NCI-H2029 treated with DMSO at 0.1 percent for 48 hours (cell line): ENCODE measurements around the gene IQCM.
A peak's percentile ranks its signal among the peaks of the same experiment; 100 is the strongest.

Experiments
- DNase-seq: peaks from one replicate; lab custom pipeline; 2025; lab: John Stamatoyannopoulos, UW

The IQCM gene

DNA sequence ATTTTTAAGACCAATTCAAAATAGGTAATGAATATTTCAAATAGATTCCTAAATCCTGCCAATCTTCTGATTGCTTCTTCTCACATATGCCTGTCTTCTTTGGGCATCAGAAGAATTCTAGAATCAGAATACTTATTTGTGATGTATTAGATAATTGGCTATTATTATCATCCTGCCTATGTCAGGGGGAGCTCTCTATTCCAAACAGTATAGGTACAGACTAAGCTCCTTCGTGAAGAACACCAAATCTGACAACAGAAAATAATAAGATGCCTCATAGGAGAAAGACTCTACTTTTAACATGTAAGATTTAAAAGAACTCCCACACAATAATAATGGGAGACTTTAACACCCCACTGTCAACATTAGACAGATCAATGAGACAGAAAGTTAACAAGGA is at the start of gene IQCM:
IQCM (minus strand) TSS at position 101 of the 400 bp plus-strand sequence. CDS start 73,152 bp downstream, outside the sequence.
- no peak for DNase-seq

DNA sequence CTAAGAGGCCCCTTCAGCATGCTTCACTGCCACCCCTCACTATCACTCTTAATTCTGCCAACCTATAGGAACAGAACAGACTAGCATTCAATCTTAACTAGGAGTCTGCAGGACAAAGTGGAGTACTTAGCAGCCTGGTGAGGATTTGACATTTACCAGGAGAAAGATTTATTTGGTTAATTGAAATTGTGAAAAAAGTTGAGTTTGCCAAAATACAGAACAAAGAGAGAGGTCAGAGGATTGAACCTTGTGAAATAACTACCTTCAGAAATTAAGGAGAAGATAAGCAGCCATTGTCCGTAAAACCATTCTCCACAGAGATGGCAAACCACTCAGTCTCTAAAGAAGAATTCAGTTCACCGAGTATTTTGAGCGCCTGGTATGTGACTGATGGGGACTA is 41.8 kb upstream of the IQCM start:
- DNase-seq: no peak

- DNase-seq: peak; percentile 91
These were observed 30.1 kb upstream of the IQCM start for GRCh38 chr4:149845743-149846142.

DNA sequence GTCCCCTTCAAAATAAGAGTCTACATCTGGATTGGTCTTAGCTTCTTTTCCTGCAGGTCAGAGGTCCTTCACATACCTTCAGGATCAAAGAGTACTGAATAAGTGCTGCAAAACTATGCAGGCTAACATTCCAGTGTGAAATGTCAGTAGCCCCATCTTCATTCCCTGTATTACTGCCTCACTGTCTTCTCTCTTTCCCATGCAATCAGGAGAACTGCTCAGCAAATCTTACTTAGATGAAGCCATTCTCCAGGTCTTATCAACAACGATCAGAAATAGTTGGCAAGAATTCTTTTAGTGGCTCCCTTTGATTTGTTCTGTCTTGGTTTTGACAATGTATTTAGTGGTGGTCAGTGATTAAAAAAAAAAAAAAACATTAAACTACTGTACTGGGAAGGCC is 26.0 kb upstream of the IQCM start:
- no peak for DNase-seq

GRCh38 chr4:149838036-149838435 is 22.4 kb upstream of the IQCM start:
- no peak for DNase-seq

DNA sequence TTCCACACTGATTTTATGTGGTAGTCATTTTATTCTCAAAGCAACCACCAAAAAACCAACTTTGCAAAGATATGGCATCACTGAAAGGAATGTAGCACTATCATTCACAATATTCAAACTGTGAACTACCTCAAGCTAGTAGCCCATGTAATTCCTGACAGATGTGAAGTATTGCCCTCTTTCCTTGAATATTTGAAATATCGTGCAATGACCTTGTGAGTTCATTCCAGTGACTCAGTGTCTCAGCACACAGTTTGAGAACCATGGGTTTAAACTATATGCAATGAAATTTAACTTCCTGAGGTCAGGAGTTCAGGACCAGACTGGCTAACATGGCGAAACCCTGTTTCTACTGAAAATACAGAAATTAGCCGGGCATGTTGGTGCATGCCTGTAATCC is 20.9 kb upstream of the IQCM start:
- no peak for DNase-seq

GRCh38 chr4:149835280-149835679 is 19.6 kb upstream of the IQCM start:
- DNase-seq: no peak

- no peak for DNase-seq
These were observed 16.1 kb upstream of the IQCM start for GRCh38 chr4:149831656-149832208.

- no peak for DNase-seq
These were observed 15.2 kb upstream of the IQCM start for GRCh38 chr4:149830823-149831222.

DNA sequence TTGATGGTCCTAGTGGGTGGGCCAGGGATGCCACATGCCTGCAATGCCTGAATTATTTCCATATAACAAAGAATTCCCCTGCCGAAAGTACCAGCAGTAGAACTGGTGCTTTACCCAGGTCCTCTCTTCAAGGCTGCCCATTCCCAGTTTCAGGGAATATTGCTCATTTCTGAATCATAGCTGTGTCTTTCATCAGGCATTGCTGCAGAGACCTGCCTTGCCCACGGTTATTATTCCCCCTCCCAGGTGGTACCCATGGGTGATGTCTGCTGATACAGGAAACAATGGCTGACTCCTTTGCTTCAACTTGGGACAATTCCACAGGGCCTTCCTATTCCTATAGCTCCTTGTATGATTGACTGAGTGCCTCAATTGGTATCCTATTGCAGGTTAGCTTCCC is 9.7 kb upstream of the IQCM start:
- no peak for DNase-seq

GRCh38 chr4:149823769-149824221 is 8.2 kb upstream of the IQCM start:
- DNase-seq: no peak

GRCh38 chr4:149801416-149801815 is 14.2 kb downstream of the IQCM start:
- DNase-seq: no peak

- DNase-seq: no peak
These were observed 16.1 kb downstream of the IQCM start for GRCh38 chr4:149799546-149799945.

- DNase-seq: no peak
These were observed 19.3 kb downstream of the IQCM start for GRCh38 chr4:149796381-149796780.

DNA sequence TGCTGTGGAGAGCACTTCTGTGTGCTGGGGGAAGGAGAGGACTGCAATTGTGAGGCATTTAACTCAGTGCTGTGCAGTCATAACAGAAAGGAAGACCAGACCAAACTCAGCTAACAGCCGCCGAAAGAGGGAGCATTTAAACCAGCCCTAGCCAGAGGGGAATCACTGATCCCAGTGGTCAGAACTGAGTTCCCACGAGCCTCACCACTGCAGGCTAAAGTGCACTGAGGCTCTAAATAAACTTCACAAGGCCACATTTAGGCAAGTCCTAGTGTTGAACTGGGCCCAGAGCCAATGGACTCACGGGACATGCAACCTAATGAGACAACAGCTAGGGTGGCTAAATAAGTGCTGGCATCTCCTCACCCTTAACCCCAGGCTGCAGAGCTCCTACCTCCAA is 20.4 kb downstream of the IQCM start:
- no peak for DNase-seq

- no peak for DNase-seq
These were observed 21.3 kb downstream of the IQCM start for GRCh38 chr4:149794352-149794751.

- DNase-seq: no peak
These were observed 22.2 kb downstream of the IQCM start for GRCh38 chr4:149793459-149793858.

DNA sequence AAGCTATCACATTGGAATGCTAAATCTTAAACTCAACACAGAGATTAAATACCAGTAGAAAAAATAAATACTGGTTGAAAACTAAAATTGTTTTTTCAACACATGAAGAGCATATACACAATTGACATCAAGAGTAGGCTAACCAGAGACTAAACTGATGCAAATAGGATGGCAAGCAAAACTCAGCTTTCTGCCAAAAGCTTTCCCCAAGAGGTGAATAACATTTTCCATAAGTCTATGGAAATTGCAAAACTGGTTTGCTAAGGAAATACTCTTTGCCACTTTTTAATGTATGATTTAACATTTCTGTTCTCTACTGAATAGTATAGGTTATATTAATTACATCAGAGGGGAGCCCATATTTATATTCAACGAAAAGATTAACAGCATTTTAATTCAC is 23.8 kb downstream of the IQCM start:
- no peak for DNase-seq

GRCh38 chr4:149790172-149790907 is 25.3 kb downstream of the IQCM start:
- DNase-seq: no peak

DNA sequence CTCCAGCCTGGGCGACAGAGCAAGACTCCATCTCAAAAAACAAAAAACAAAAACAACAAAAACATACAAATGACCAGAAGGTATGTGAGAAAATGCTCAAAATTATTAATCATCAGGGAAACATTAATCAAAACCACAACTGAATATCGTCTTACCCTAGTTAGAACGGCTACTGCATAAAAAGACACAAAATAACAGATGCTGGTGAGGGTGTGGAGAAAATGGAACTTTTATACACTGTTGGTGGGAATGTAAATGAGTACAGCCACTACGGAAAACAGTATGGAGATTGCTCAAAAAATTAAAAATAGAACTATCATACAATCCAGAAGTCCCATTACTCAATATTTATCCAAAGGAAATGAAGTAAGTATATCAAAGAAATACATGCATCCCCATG is 27.3 kb downstream of the IQCM start:
- no peak for DNase-seq

GRCh38 chr4:149785696-149786431 is 29.8 kb downstream of the IQCM start:
- no peak for DNase-seq

DNA sequence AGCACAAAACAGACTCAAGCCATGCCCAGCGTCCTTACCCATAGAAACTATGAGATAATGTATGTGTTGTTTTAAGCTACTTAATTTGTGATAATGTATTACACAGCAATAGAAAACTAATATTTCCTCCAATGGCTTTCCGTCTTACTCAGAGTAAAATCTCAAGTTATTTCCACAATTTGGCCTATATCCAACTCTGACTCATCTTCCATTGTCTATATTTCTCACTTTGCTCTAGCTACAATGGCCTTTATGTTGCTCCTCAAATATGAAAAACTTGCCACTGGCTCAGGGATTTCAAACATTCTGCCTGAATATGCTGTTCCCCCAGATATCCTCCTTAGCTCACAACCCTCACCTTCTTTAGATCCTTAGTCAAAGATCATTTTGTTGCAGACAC is 31.6 kb downstream of the IQCM start:
- DNase-seq: no peak

DNA sequence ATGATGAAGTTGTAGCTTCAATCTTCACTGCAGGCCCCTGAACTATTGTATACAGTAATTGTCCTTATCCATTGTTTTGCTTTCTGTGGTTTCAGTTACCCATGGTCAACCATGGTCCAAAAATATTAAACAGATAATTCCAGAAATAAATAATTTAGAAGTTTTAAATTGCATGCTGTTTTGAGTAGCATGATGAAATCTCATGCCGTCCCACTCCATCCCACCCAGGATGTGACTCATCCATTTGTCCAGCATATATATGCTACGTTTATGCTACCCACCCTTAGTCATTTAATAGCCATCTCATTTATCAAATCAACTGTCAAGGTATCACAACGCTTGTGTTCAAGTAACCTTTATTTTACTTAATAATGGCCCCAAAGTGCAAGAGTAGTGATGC is 34.5 kb downstream of the IQCM start:
- no peak for DNase-seq
